HG03439 (cell line): ENCODE data around the gene CYBRD1.
"Not testable (repeated sequence)": the region's sequence is repeated elsewhere in the genome, so short reads cannot be mapped to it uniquely, and the experiment has no call there.

ENCODE experiments used
- ATAC-seq: cut with Tn5 transposase; IDR thresholded peaks from one replicate; pipeline ENCODE4 v1.9.1; 2021; ENCODE audit warnings: mild to moderate bottlenecking, moderate library complexity; ENCODE audit not compliant: unreplicated experiment

Gene CYBRD1

DNA sequence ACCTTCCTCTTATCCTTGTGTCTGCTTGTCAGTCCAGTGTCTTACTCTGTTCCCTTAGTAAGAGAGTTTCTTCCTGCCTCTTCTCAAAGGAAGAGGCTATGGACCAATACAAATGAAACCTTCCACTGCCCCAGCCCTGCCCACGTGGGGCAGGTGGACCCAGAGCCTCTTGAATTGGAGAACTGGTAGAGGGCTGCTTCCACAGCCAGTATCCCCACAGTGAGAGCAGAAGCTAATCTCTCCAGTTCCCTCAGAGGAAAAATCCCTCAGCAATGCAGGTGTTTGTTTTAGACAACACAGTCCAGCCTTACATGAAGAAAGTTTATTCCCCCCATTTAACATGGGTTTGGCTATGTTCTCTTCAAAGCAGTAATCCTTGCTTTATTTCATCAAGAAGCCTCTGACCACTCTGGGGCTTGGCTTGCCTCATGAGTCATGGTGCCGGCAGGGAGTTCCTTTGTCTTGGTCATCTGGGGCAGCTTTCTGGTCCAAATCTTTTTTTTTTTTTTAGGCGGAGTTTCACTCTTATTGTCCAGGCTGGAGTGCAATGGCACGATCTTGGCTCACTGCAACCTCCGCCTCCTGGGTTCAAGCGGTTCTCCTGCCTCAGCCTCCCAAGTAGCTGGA, 6.5 kb upstream of the CYBRD1 start:
- no peak for ATAC-seq

DNA sequence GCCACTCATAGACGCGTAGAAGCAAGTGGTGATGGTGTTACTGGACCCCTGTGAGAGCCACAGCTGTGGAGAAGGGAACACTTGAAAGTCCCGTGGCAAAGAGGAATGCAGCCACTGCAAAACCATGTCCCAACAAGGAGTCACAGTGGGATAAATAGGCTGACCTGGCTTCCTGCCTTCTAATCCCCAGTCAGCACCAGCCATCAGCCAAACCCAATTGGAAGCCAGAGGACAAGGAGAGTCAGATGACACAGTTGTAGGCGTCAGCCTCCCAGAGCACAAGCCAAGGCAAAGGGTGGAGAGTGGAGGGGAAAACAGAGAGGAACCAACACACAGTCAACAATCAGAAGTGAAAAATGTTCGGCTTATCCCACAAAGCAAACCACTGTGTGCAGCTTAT, 5.5 kb upstream of the CYBRD1 start:
- ATAC-seq, result no peak

DNA sequence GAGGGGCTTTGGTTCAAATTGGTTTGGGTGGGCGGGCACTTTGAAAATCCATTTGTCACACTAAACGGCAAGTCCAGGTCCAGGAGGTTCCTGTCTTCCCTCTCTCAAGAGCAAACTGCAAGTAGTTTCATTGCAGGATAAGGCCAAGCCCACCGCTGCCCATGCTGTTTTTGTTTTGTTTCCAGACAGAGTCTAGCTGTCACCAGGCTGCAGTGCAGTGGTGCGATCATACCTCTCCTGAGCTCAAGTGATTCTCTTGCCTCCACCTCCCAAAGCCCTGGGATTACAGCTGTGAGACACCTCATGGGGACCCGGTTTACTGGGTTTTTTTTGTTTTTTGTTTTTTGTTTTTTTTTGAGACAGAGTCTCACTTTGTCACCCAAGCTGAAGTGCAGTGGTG, 1.8 kb upstream of the CYBRD1 start:
- ATAC-seq, result no peak

DNA sequence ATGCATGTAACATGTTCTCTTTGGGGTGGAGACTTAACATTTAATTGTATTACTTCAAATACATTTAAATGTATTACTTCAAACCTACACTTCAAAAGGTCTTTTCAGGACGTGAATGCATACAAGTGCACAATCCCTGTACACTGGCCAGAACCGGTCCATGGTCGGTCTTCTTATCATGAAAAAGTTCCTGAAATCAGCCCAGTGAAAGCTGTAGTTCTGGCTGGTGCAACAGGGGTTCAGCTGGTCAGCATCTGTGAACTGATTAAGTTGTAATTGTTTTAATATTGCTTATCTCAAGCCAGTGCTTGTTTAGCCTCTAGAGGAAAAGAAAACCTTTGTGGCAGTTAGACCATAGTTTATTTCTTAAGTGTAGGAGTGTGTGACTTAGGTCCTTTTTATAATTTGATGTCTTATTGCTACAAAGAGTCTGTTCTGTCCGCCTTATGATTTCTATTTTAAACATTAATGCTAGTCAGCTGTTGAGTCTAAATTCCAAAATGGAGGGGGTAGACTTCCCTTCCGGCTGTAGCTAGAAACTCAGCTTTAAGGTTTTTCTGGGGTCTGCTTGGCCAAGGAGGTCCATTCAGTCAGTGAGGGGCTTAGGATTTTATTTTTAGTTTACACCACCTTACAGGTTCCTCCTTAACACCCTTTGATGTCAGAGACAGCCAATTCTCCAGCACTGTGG, 768 bp upstream of the CYBRD1 start:
- no peak for ATAC-seq

DNA sequence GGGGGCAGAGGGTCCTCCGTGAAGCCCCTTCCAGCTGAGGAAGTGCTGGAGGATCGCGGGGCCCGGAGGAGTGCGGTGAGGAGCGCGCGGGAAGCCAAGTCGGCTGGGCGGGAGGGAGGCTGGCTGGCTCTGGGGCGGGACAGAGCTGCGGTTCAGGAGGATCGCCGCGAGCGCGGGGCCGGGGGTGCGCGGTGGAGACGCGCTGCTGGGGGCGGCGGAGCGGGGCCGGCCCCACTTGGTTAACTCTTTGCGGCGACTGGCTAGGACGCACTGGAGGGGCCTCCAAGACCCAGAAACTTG, 464 bp downstream of the CYBRD1 start:
- peak; percentile 25 for ATAC-seq

DNA sequence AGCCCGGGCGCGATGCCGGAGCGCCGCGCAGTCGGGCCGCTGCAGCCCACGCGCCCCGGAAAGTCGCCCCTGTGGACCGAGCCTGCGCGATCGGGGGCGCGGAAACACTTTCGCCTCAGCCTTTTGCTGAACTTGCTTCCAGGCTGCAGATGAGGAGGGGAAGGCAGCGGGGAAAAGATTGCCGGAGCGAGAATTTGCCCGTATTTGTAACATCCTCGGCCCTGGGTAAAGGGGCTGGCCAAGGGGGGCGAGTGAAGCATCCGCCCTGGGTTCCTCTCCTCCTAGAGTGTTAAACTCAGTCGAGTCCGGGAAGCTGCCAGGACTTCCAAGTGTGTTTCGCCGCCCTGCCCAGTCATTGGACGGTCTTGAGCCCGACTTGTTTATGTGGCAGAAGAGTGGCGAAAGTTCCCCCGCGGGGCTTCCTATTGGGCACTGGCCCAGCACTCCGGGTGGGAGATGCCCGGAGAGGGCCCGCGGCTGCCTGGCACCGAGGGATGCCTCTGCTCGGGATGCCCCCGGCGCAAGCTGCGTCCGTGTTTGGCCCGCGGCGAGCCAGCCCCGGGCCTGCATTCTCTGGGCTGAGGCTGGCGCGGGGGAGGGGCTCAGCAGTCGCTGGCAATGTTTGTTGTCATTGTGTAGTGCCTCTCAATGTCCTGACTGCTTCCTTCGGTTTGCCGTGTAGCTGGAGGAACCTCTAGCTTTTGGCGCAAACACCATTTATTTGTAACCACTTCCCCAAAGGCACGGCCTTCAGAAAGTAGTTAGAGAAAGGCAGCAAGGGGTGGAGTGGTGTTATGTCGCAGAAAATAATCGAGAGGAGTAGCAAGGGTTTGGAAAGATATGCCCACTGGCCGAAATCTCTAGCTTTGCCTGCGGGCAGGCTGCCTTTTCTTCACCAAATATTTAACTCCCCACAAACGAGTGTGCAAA, 1.1 kb downstream of the CYBRD1 start:
- peak; percentile 40 for ATAC-seq

DNA sequence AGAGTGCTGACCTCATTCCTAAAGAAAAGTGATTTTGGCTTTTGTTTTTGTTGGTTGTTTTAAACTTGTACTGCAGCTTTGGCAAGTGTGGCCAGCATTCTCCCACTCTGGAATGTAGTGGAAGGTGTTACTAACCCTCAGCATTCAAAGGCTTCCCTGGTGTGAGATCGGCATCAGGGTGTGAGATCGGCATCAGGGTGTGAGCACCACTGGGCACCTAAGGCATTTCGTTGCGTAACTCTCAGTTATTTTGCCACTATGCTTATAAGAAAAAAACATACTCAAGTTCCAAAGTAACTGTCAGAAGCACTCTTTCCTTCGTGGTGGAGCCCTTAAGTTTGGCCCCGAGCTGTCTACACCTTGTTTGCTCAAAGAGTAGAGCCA, 1.7 kb downstream of the CYBRD1 start:
- no peak for ATAC-seq

DNA sequence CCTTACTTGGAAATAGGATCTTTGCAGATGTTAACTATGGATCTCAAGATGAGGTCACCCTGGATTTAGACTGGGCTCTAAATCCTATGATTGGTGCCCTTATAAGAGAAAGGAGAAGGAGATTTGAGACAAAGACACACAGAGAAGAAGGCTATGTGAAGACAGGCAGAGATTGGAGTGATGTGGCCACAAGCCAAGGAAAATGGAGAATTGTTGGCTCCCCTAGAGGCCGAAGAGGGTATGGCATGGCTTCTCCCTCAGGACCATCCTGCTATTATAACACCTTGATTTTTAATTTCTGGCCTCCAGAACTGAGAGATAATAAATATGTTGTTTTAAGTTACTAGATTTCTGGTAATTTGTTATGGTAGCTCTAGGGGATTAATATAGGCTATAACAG, 7.6 kb downstream of the CYBRD1 start:
- ATAC-seq, result no peak

DNA sequence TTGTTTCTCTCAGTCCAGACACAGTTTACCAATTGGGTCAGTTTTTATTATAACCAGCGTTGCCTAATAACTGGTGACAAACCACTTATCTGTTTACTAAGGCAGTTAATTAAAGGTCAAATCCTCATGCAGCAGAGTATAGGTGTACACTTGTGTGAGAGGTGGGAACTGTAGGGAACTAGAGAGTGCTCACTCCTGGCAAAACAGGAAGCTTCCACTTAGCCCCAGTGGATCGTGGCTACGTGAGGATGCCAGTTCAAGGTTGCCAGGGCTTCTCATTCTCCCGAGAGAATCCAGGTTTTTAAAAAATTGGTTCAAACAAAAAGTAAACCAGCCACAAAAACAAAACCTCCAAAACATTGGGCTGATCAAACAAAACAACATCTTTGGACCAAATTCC, 8.1 kb downstream of the CYBRD1 start:
- ATAC-seq, result no peak

DNA sequence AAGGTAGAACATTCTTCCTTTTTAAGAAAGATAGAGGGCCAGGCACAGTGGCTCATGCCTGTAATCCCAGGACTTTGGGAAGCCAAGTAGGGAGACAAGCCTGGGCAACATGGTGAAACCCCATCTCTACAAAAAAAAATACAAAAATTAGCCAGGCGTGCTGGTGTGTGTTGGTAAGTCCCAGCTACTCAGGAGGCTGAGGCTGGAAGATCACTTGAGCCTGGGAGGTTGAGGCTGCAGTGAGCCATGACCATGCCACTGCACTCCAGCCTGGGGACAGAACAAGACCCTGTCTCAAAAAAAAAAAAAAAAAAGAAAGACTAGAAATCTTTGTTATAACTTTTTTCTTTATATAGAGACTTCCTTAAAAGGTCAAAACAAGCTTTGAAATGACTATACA, 8.6 kb downstream of the CYBRD1 start:
- ATAC-seq, result not testable (repeated sequence)

DNA sequence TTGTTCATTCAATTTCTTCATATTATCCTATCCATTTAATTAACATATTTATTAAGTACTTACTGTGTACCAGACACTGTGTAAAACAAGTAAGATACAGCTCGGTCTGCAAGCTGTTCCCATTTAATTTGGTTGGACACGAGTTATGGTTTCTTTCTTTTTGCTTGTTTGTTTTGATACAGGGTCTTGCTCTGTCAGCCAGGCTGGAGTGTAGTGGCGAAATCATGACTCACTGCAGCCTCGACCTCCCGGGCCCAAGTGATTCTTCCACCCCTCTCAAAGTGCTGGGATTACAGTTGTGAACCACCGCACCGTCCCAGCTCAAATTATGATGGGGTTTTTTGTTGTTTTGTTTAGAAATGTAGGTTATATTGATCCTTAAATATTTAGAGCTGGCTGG, 9.0 kb downstream of the CYBRD1 start:
- no peak for ATAC-seq

DNA sequence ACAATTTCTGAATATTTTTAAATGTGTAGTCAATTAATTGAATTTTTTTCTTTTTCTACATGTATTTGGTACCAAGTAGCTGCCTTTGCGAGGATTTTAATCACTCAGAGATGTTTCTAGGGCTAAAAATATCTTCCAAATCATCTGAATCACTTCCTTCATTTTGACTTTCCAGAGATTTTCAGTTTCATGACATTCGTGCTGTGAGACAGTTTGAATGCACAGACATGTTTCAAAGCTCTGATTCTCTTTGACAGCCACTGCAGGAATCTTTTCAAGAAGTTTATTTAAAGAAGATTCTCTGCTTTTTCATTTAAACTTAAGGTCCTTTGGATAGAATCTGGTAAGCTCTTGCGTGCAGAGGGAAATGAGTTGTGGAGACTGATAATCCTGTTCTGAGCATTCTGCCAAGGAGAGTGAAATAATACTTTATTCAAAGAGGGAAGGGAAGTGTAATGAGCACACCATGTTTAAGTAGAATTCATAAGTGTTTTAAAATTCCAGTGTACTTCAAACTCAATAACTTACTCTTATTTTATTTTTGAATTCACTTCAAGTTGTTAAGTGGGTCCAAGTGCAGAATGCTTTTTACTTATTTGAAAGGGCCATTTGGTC, 9.7 kb downstream of the CYBRD1 start:
- ATAC-seq, result no peak

DNA sequence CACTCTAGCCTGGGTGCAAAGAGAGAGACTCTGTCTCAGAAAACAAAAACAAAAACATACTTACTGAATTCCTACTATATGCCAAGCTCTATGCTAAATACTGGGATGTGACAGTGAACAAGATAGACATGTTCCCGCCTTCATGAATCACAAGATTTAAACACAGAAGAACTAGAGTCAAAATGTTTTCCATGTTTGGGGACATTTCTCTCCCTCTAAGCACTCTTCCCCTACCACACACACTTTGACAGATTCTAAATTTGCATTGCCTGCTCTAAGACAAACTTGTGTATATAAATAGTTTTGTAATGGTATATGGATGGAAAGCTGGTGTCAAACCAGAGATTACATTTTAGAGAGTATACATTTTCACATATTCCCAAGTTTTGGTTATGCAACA, 11.1 kb downstream of the CYBRD1 start:
- ATAC-seq, result no peak

DNA sequence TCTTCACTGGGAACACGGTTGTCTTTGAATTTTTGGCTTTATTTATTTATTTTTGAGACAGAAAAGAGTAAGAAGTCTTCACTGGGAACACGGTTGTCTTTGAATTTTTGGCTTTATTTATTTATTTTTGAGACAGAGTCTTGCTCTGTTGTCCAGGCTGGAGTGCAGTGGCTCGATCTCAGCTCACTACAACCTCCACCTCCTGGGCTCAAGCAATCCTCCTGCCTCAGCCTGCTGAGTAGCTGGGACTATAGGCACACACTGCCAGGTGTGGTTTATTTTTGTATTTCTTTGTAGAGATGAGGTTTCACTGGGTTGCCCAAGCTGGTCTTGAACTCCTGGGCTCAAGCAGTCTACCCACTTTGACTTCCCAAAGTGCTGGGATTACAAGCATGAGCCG, 13.3 kb downstream of the CYBRD1 start:
- not testable (repeated sequence) for ATAC-seq

DNA sequence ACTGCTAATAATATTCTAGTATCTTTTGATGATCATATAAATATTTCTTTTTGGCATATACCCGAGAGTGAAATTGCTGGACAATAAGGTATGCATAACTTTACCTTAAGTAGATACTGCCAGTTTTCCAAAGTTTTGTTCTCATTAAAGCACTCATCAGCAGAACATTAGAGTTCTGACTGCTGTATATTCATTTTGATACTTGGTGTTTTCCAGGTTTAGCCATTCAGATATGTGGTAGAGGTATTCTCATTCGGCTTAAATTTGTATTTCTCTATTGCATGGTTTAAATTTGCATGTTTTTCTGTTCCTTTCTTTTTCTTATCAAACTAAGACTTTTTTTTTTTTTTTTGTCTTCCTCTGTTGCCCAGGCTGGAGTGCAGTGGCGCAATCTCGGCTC, 18.2 kb downstream of the CYBRD1 start:
- ATAC-seq, result no peak

DNA sequence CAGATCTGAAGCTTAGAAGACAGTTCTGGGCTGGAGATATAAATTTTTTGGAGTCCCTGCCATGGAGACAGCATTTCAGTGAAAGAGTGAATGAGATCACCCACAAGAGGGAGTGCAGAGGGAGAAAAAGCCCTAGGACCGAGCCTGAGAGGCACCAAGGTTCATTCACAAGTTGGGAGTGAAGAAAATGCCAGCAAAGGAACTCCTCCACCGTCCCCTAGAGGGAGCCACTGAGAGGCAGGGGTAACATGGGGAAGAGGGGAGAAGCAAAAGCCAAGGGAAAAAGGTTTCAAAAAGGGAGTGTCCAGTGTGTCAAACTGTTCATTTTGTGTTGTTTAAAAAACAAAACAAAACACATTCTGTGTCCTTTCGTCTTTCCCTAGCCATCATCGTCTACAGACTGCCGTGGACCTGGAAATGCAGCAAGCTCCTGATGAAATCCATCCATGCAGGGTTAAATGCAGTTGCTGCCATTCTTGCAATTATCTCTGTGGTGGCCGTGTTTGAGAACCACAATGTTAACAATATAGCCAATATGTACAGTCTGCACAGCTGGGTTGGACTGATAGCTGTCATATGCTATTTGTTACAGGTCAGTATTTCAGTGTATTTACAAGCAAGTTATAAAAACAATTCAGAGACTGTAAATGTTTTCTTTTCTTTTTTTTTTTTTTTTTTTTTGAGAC, 19.1 kb downstream of the CYBRD1 start:
- no peak for ATAC-seq

DNA sequence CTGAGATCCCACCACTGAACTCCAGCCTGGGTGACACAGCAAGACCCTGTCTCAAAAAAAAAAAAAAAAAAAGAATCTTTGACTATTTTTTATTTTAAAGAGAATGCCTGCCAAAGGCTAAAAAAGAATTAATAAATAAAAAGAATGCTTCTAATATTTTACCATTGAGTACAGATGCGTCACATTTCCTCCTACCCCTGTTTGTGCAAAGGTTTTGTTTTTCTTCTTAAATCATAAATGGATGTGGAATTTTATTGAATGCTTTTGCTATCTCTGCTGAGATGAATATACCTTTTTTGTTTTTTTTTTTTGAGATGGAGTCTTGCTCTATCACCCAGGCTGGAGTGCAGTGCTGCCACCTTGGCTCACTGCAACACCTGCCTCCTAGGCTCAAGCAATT, 22.8 kb downstream of the CYBRD1 start:
- no peak for ATAC-seq

DNA sequence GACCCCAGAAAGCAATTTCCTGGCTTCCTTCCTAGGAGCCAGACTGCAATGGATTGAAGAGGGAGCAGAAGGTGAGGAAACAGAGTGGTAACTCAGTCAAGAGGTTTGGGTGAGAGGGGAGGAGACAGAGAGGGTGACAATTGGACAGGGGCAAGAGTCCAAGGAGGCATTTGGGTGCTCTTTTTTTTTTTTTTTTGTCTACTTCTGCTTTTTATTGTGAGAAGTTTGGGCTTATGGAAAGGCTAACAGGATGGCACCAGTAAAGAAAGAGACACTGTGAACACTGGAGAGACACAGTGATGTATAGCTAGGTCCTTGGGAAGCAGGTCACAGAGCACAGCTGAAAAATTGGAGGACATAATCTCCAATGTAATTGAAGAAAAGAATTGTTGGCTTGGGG, 25.0 kb downstream of the CYBRD1 start:
- ATAC-seq, result no peak

DNA sequence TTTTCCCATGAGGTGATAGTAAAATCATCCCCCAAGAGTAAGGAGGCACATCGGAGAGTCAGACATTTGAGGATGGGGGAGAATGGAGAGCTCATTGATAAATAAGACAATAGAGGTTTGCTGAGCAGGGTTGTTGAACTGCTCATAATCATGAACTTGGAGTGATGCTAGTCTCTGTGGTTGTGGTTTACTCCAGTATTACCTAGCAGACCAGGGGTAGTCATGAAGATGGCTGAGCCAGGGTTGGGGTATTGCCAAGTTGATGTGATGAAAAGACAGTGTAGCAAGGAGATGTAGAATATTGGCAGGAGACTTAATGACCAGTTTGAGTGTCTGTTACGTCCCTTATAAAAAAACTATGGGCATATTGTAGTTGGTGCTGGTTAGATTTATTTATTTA, 25.4 kb downstream of the CYBRD1 start:
- no peak for ATAC-seq

DNA sequence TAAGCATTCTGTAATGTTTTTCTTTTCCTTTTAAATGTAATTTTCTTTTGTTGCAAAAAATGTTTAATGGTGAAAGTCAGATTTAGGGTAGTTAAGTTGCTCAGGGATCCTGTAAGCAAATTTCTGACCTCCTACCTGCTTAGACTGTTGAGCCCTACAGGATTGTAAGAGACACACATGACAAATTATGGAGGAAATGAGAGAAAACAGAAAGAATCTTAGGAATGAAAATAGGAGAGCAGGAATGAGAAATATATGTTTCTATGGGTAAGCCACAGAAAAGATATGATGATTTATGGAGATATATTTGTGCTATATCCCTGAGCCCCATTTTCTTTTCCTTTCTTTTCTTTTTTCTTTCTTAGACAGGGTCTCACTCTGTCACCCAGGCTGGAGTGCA, 28.3 kb downstream of the CYBRD1 start:
- no peak for ATAC-seq

DNA sequence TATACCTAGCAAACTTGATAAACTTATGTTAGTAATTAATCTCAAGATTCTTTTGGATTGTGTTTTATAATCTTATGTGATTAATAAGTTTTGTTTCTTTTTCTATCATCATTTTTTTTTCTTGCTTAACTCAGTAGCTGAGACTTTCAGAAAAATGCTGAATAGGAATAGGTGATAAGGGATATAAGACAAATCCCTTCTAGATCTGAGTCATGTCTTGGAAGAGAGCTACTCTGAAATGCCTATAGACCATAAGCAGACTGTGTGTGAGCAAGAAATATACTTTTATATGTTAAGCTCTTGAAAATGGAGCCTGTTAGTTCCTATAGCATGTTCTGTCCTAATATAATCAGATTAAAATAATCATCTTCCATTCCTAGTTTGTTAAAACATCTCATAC, 29.6 kb downstream of the CYBRD1 start:
- no peak for ATAC-seq
